ENCODE results near the gene HMBS.

The HMBS gene

DNA sequence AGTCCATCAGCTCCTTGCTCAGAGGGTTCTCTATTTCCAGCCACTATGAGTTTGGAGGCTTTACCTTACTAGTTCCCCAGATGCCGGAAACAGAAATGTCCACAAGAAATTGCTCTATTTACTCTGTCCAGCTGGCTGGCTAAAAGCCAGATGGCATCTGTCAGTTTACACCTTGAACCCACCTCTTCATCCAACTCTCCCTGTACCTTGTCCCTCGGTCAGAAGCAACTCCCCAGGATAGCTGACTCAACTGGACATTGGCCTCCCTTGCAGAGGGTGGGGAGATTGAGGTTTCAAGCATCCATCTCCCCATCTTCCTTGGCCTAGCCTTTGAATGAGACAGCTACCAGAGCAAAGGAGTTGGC is 24.2 kb downstream of the HMBS start:
- no peak for DNase-seq (ENCODE audit: low spot score in 2 of 2)
- Mint-ChIP-seq H3K27me3 (no peaks in the 10 kb centered on the region), H3K9me3 (no peaks in the 10 kb centered on the region), H3K4me3 (peak overlapping the region; percentile 90), H3K27ac (ENCODE audit: low read depth) (peak overlapping the region; percentile 73), H3K36me3 (ENCODE audit: insufficient read depth) (peaks cover 18% of the 10 kb centered on the region), H3K4me1 (peaks cover 42% of the 10 kb centered on the region)
- ATAC-seq (replicated peaks; ENCODE audit: extremely low read depth, poor library complexity, severe bottlenecking), result no peak

DNA sequence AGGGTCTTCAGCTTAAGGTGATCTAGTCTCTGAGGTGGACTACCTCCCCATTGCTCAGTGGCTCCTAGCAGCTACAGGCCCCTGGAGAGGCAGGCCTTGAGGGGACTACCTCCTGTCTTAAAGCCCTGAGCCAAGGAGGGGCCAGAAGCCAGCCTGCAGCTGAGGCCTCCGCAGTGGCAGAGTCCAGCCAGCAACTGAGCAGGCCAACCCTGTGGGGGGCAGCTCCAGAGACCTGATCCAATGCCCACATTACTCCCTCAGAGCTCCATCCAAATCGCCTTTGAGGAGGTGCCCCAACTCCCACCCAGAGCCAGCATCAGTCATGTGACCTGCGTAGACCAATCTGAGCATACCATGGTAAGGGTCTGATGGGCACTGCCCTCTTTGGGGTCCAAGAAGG is 25.2 kb downstream of the HMBS start:
- peaks cover 42% of the 10 kb centered on the region for H3K4me1 Mint-ChIP-seq
- H3K27me3 Mint-ChIP-seq, result no peaks in the 10 kb centered on the region
- peak overlapping the region; percentile 90 for H3K4me3 Mint-ChIP-seq
- H3K27ac Mint-ChIP-seq (ENCODE audit: low read depth), result no peak overlapping the region
- peaks cover 22% of the 10 kb centered on the region for H3K36me3 Mint-ChIP-seq (ENCODE audit: insufficient read depth)
- DNase-seq (ENCODE audit: low spot score in 2 of 2), result no peak
- ATAC-seq (replicated peaks; ENCODE audit: extremely low read depth, poor library complexity, severe bottlenecking), result no peak
- H3K9me3 Mint-ChIP-seq, result no peaks in the 10 kb centered on the region

DNA sequence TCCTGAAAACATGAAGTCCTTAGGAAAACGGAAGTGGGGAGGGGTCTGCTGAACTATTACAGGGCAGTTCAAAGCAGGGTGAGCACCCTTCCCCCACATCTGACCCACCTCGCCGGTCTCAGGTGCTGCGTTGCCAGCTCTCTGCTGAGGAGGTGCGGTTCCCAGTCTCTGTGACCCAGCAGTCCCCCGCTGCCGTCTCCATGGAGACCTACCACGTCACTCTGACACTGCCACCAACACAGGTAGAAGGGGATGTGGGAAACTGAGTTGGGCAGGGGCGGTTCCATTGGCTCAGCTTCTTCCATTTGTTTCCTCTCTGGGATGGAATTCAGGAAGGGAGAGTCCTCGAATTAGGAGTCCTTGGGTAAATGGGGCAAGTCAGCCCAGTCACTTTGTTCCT is 25.8 kb downstream of the HMBS start:
- Mint-ChIP-seq H3K36me3 (ENCODE audit: insufficient read depth) (peaks cover 25% of the 10 kb centered on the region), H3K4me3 (no peak overlapping the region), H3K9me3 (no peaks in the 10 kb centered on the region), H3K27ac (ENCODE audit: low read depth) (no peak overlapping the region), H3K4me1 (peaks cover 47% of the 10 kb centered on the region), H3K27me3 (no peaks in the 10 kb centered on the region)
- no peak for ATAC-seq (replicated peaks; ENCODE audit: extremely low read depth, poor library complexity, severe bottlenecking)
- DNase-seq (ENCODE audit: low spot score in 2 of 2), result no peak

DNA sequence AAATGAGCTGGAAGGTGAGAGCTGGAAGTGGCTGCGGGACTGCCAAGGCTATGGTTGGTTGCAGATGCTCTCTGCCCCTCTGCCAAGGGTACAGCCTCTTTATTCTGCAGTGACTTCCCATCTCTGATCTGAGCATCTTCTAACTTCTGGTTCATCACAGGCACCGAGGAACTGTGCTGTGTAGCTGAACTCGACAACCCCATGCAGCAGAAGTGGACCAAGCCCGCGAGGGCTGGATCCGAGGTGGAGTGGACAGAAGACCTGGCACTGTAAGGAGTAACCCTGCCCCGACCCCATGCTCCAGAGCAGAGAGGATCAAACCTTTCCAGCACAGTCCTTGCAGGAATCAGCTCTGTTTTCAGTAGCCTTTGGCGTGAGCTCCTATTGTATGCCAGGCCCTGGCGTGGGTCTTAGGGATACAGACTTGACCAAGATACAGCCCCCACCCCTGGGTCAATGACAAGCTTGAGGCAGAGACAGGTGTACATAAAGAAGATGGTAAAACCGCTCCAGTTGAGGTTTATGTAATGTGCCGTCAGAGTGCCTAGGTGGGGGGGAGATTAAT is 26.8 kb downstream of the HMBS start:
- ATAC-seq (replicated peaks; ENCODE audit: extremely low read depth, poor library complexity, severe bottlenecking) (no peak), DNase-seq (ENCODE audit: low spot score in 2 of 2) (no peak)
- peaks cover 31% of the 10 kb centered on the region for H3K36me3 Mint-ChIP-seq (ENCODE audit: insufficient read depth)
- H3K27me3 Mint-ChIP-seq, result no peaks in the 10 kb centered on the region
- H3K27ac Mint-ChIP-seq (ENCODE audit: low read depth), result no peak overlapping the region
- peaks cover 47% of the 10 kb centered on the region for H3K4me1 Mint-ChIP-seq
- no peaks in the 10 kb centered on the region for H3K9me3 Mint-ChIP-seq
- no peak overlapping the region for H3K4me3 Mint-ChIP-seq

DNA sequence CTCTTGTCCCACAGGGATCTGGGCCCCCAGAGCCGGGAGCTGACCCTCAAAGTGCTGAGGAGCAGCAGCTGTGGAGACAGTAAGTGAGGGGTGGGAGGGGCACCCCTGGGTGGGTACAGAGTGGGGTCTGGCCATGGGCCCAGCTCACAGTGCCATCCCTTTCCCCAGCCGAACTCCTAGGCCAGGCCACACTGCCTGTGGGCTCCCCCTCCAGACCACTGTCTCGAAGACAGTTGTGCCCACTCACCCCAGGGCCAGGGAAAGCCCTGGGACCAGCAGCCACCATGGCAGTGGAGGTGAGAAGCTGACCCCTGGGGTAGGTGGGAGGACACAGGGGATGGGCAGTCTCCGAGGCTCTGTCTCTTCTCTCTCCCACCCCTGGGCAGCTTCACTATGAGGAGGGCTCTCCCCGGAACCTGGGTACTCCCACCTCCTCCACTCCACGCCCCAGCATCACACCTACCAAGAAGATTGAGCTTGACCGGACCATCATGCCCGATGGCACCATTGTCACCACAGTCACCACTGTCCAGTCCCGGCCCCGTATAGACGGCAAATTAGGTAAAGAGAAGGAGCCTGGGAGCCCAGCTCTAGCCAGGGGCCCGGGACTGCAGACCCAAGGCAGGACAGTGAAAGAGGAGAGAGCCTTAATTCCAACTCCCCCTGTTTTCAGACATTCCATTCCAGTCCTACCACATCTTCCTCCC is 27.8 kb downstream of the HMBS start:
- Mint-ChIP-seq H3K4me1 (peaks cover 41% of the 10 kb centered on the region), H3K9me3 (no peaks in the 10 kb centered on the region), H3K4me3 (no peak overlapping the region), H3K36me3 (ENCODE audit: insufficient read depth) (peaks cover 28% of the 10 kb centered on the region), H3K27ac (ENCODE audit: low read depth) (peak overlapping the region; percentile 20), H3K27me3 (no peaks in the 10 kb centered on the region)
- DNase-seq (ENCODE audit: low spot score in 2 of 2) (no peak), ATAC-seq (replicated peaks; ENCODE audit: extremely low read depth, poor library complexity, severe bottlenecking) (no peak)

DNA sequence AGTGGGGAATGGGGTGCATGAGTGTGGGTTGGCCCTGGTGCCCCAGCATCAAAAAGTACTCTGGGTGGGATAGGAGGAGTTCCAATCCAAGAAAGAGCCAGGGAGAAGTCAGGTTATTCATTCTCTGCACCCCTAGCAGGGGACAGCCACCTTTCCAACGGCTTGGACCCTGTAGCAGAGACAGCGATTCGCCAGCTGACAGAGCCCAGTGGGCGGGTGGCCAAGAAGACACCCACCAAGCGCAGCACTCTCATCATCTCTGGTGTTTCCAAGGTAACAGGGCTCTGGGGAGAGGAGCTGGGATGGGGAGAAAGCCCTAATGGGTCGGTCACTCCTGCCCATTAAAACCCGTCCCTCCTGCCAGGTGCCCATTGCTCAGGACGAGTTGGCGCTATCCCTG is 29.0 kb downstream of the HMBS start:
- ATAC-seq (replicated peaks; ENCODE audit: extremely low read depth, poor library complexity, severe bottlenecking) (no peak), DNase-seq (ENCODE audit: low spot score in 2 of 2) (no peak)
- H3K27me3 Mint-ChIP-seq, result no peaks in the 10 kb centered on the region
- H3K9me3 Mint-ChIP-seq, result no peaks in the 10 kb centered on the region
- peaks cover 26% of the 10 kb centered on the region for H3K36me3 Mint-ChIP-seq (ENCODE audit: insufficient read depth)
- peaks cover 32% of the 10 kb centered on the region for H3K4me1 Mint-ChIP-seq
- no peak overlapping the region for H3K4me3 Mint-ChIP-seq
- no peak overlapping the region for H3K27ac Mint-ChIP-seq (ENCODE audit: low read depth)

DNA sequence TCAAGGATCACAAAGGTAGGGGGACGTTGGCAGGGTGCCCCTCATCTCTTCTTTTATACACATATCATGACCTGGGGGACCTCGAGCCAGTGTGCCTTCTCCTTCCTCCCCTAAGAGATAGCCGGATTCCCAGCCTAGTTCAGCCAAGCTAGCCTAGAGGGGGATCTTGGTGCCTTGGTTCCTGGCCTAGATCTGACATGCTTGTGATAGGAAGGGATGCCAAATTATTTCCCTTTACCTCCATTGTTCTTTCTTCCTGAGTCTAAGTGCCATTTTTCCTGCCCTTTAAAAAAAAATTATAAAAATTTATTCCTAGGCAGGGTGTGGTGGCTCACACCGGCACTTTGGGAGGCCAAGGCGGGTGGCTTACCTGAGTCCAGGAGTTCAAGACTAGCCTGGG is 29.7 kb downstream of the HMBS start:
- Mint-ChIP-seq H3K36me3 (ENCODE audit: insufficient read depth) (peaks cover 24% of the 10 kb centered on the region), H3K27ac (ENCODE audit: low read depth) (no peak overlapping the region)

DNA sequence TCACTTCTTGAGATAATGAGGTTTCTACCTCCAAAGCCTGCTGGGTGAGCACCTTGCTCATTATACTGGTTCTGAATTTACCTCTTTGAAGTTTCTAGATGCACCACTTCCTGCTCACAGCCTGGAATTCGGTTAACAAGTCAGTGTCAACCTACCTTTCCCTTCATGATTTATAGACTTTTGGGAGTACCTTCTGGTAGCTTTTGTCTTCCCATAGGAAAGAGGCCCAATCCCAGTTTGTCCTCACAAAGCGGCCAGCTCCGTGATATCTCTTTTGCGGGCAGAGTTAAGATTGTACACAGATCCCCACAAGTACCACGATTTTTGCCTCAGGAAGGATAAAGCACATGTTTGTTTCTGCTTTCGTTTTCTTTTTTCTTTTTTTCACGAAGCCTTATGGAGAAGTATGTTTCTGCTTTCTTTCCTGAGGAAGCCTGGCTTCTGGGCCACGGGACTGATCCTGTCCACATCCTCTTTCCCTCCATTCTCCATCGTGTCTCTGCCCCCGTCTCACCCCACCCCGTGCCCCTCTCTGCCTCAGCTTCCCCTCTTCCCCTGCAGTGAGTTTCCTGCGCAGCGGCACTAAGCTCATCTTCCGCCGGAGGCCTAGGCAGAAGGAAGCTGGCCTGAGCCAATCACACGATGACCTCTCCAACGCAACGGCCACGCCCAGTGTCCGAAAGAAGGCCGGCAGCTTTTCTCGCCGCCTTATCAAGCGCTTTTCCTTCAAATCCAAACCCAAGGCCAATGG is 31.0 kb downstream of the HMBS start:
- Mint-ChIP-seq H3K4me1 (peaks cover 19% of the 10 kb centered on the region), H3K4me3 (peak overlapping the region; percentile 44)

More for the DNA sequence above, 29.7 kb downstream of the HMBS start:
- DNase-seq (ENCODE audit: low spot score in 2 of 2), result no peak
- H3K4me3 Mint-ChIP-seq, result no peak overlapping the region
- no peaks in the 10 kb centered on the region for H3K27me3 Mint-ChIP-seq
- H3K4me1 Mint-ChIP-seq, result peaks cover 26% of the 10 kb centered on the region
- ATAC-seq (replicated peaks; ENCODE audit: extremely low read depth, poor library complexity, severe bottlenecking), result no peak
- no peaks in the 10 kb centered on the region for H3K9me3 Mint-ChIP-seq

DNA sequence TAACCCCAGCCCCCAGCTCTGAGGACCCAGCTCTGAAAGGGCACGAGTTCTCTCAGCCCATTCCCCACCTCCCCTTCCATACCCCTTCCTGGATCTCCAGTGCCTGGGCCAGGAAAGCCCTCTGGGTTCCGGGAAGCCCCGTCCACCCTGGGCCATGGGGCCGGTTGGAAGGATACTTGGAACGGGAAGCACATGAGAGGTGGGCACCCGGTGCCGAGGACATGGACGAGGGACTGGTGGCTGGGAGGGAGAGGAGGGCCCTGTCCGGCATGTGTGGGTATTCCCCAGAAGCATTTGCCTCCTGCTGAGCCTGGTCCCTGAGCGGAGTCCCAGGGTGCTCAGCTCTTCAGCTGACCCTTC is 31.5 kb downstream of the HMBS start:
- no peak for DNase-seq (ENCODE audit: low spot score in 2 of 2)
- peak overlapping the region; percentile 44 for H3K4me3 Mint-ChIP-seq
- ATAC-seq (replicated peaks; ENCODE audit: extremely low read depth, poor library complexity, severe bottlenecking), result no peak
- peaks cover 24% of the 10 kb centered on the region for H3K4me1 Mint-ChIP-seq
- H3K27me3 Mint-ChIP-seq, result no peaks in the 10 kb centered on the region
- peak overlapping the region; percentile 68 for H3K27ac Mint-ChIP-seq (ENCODE audit: low read depth)
- peaks cover 17% of the 10 kb centered on the region for H3K36me3 Mint-ChIP-seq (ENCODE audit: insufficient read depth)
- H3K9me3 Mint-ChIP-seq, result no peaks in the 10 kb centered on the region

More for the DNA sequence above, 31.0 kb downstream of the HMBS start:
- H3K9me3 Mint-ChIP-seq, result no peaks in the 10 kb centered on the region
- DNase-seq (ENCODE audit: low spot score in 2 of 2) (no peak), ATAC-seq (replicated peaks; ENCODE audit: extremely low read depth, poor library complexity, severe bottlenecking) (peak; percentile 67)
- peaks cover 19% of the 10 kb centered on the region for H3K36me3 Mint-ChIP-seq (ENCODE audit: insufficient read depth)
- H3K27me3 Mint-ChIP-seq, result no peaks in the 10 kb centered on the region
- H3K27ac Mint-ChIP-seq (ENCODE audit: low read depth), result peak overlapping the region; percentile 68

DNA sequence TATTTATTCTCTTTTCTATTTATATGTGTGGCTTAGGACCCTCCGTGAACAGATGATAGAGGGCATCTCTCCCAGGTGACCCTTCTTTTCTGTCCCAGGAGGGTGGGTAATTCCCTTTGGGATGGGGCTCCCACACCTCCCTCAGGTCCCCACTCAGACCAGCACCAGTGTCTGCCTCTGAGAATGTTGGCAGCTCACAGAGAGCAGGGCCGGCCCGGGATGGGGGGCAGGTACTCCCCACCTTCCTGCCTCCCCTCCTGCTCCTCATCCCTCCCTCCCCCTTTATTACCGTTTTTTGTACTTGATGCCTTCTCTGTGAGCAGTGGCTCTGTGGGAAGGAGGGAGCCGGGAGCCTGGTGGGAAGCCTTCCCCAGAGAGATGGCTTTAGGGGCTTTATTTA is 31.9 kb downstream of the HMBS start:
- H3K27me3 Mint-ChIP-seq, result no peaks in the 10 kb centered on the region
- DNase-seq (ENCODE audit: low spot score in 2 of 2) (no peak), ATAC-seq (replicated peaks; ENCODE audit: extremely low read depth, poor library complexity, severe bottlenecking) (no peak)
- H3K9me3 Mint-ChIP-seq, result no peaks in the 10 kb centered on the region
- peaks cover 16% of the 10 kb centered on the region for H3K36me3 Mint-ChIP-seq (ENCODE audit: insufficient read depth)
- peaks cover 24% of the 10 kb centered on the region for H3K4me1 Mint-ChIP-seq
- H3K4me3 Mint-ChIP-seq, result no peak overlapping the region
- H3K27ac Mint-ChIP-seq (ENCODE audit: low read depth), result no peak overlapping the region

DNA sequence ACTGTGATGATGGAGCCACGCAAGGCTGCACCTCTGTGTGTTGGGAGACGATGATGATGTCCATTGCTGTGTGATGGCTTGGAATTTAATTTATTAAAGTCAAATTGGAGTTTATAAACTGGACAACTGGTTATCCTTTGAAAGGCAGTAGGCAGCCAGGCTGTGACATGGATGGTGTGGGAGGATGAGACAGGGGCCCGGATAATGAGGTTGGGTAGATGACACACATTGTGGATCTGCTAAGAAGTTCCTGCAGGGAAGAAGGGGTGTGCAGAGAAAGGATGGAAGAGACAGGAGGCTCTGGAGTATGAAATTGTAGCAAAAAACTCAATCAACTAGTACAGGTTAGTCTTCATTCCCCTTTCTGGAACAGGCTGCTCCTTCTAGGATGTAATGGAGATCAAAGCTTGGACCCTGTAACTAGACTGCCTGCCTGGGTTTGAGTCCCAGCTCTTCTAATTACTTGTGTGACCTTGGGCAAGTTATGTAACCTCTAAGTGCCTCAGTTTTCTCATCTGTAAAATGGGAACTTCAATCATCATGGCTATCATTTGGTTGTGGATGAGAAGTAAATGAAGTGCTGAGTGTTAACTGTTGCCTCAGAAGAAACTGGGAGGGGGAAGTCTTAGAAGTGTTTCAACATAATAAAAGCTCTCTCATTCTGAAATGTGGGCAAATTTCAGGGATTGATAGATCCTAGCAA is 32.5 kb downstream of the HMBS start:
- no peak for DNase-seq (ENCODE audit: low spot score in 2 of 2)
- H3K36me3 Mint-ChIP-seq (ENCODE audit: insufficient read depth), result peaks cover 16% of the 10 kb centered on the region
- no peaks in the 10 kb centered on the region for H3K9me3 Mint-ChIP-seq
- peaks cover 29% of the 10 kb centered on the region for H3K4me1 Mint-ChIP-seq
- H3K4me3 Mint-ChIP-seq, result no peak overlapping the region
- ATAC-seq (replicated peaks; ENCODE audit: extremely low read depth, poor library complexity, severe bottlenecking), result no peak
- no peaks in the 10 kb centered on the region for H3K27me3 Mint-ChIP-seq
- H3K27ac Mint-ChIP-seq (ENCODE audit: low read depth), result no peak overlapping the region

DNA sequence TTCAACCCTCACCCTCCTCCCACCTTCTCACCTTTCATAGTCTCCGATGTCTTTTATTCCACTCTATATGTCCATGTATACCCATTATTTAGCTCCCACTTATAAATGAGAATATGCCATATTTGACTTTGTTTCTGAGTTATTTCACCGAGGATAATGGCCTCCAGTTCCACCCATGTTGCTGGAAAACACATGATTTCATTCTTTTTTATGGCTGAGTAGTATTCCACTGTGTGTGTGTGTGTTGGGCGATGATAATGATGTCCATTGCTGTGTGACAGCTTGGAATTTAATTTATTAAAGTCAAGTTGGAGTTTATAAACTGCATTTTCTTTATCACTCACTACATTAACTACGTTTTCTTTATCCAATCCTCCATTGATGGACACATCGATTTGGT is 33.5 kb downstream of the HMBS start:
- H3K36me3 Mint-ChIP-seq (ENCODE audit: insufficient read depth), result peaks cover 18% of the 10 kb centered on the region
- H3K4me3 Mint-ChIP-seq, result no peak overlapping the region
- no peaks in the 10 kb centered on the region for H3K9me3 Mint-ChIP-seq
- no peaks in the 10 kb centered on the region for H3K27me3 Mint-ChIP-seq
- H3K27ac Mint-ChIP-seq (ENCODE audit: low read depth), result no peak overlapping the region
- DNase-seq (ENCODE audit: low spot score in 2 of 2) (no peak), ATAC-seq (replicated peaks; ENCODE audit: extremely low read depth, poor library complexity, severe bottlenecking) (no peak)
- peaks cover 40% of the 10 kb centered on the region for H3K4me1 Mint-ChIP-seq
